PC-9 (cell line): ENCODE results near the gene PEMT. TPM values are rescaled to one million over a fixed set of nuclear protein-coding genes. Genes with fewer than 3 reads are reported as not detected.

ENCODE experiments used
- BruUV-seq: library from RNA; stranded (reverse); fragments of 400-500 nt; replicated peaks from 2 replicates; lab custom pipeline; 2021; lab: Mats Ljungman, UMichigan
- CTCF ChIA-PET: fragments of 300-600 bp; sonication (Branson Sonifier 250); formaldehyde crosslinking; loops from one replicate; lab custom pipeline; 2022; ENCODE audit warnings: antibody characterized with exemption; lab: Charles Lee
- POLR2A ChIA-PET: fragments of 300-600 bp; sonication (Branson Sonifier 250); formaldehyde crosslinking; loops from one replicate; lab custom pipeline; 2022; ENCODE audit warnings: antibody characterized with exemption; ENCODE audit not compliant: unreplicated experiment; lab: Charles Lee
- DNase-seq, 2 experiments: peaks; one replicate each; pipeline versions ENCODE4 v3.0.0 to v3.0.0-alpha.2; 2015 to 2022; ENCODE audit warnings: mixed read lengths in 1 of 2
- H2AFZ ChIP-seq: fragments of 200-600 bp; sonication (generic); 2 replicates; pipeline ENCODE4 v1.8.1; 2017; ENCODE audit warnings: antibody characterized with exemption
- H3F3A ChIP-seq: fragments of 200-600 bp; sonication (generic); 2 replicates; pipeline ENCODE4 v1.8.1; 2017; ENCODE audit warnings: antibody characterized with exemption, mild to moderate bottlenecking, low read depth; ENCODE audit not compliant: insufficient read depth
- H3K27ac ChIP-seq: fragments of 200-600 bp; sonication (generic); 2 replicates; pipeline ENCODE4 v1.6.1; 2016; ENCODE audit warnings: mixed run types
- H3K27me3 ChIP-seq: fragments of 200-600 bp; sonication (generic); 2 replicates; pipeline ENCODE4 v1.6.1; 2016; ENCODE audit warnings: low read depth, mixed run types; ENCODE audit not compliant: insufficient read depth
- H3K36me3 ChIP-seq: fragments of 200-600 bp; sonication (generic); 2 replicates; pipeline ENCODE4 v1.6.1; 2016; ENCODE audit warnings: low read depth, mixed run types
- H3K4me1 ChIP-seq: fragments of 200-600 bp; sonication (generic); replicated peaks from 2 replicates; pipeline ENCODE4 v1.6.1; 2016; ENCODE audit warnings: mixed run types; ENCODE audit not compliant: insufficient read depth
- H3K4me2 ChIP-seq: fragments of 200-600 bp; sonication (generic); 2 replicates; pipeline ENCODE4 v1.6.1; 2017; ENCODE audit warnings: mixed run types
- H3K4me3 ChIP-seq: fragments of 200-600 bp; sonication (generic); 2 replicates; pipeline ENCODE4 v1.6.1; 2016; ENCODE audit warnings: mixed run types
- H3K79me2 ChIP-seq: fragments of 200-600 bp; sonication (generic); 2 replicates; pipeline ENCODE4 v1.6.1; 2017; ENCODE audit warnings: low read depth, mixed run types
- H3K9me2 ChIP-seq: fragments of 200-600 bp; sonication (generic); 2 replicates; pipeline ENCODE4 v1.8.1; 2017; ENCODE audit warnings: mild to moderate bottlenecking; ENCODE audit not compliant: insufficient read depth
- H3K9me3 ChIP-seq: fragments of 200-600 bp; sonication (generic); 2 replicates; pipeline ENCODE4 v1.8.1; 2016; ENCODE audit warnings: low read depth; ENCODE audit not compliant: insufficient read depth
- H4K20me1 ChIP-seq: fragments of 200-600 bp; sonication (generic); 2 replicates; pipeline ENCODE4 v1.8.1; 2017; ENCODE audit not compliant: insufficient read depth
- EZH2 ChIP-seq: fragments of 200-600 bp; sonication (generic); IDR thresholded peaks from 2 replicates; pipeline ENCODE4 v1.8.0; 2017; ENCODE audit warnings: antibody characterized with exemption, low read depth
- intact Hi-C: fragments of 100-400 bp; cut with micrococcal nuclease; formaldehyde crosslinking; loops from one replicate; pipeline ENCODE4 v1.10.0; 2022; ENCODE audit not compliant: unreplicated experiment
- total RNA-seq: library from RNA; stranded (reverse); gene quantifications from 2 replicates; pipeline ENCODE4 v1.2.3, GENCODE V29; 2021
- TF ChIP-seq, protein P1 (sequence below): fragments of 200-600 bp; sonication (generic); conservative IDR thresholded peaks from 2 replicates; pipeline ENCODE4 v1.6.1; 2017; ENCODE audit warnings: mixed run types, antibody characterized with exemption, mild to moderate bottlenecking, moderate library complexity

Gene PEMT
- total RNA-seq, 1 experiment from 2014 or later: 61.2 TPM

DNA sequence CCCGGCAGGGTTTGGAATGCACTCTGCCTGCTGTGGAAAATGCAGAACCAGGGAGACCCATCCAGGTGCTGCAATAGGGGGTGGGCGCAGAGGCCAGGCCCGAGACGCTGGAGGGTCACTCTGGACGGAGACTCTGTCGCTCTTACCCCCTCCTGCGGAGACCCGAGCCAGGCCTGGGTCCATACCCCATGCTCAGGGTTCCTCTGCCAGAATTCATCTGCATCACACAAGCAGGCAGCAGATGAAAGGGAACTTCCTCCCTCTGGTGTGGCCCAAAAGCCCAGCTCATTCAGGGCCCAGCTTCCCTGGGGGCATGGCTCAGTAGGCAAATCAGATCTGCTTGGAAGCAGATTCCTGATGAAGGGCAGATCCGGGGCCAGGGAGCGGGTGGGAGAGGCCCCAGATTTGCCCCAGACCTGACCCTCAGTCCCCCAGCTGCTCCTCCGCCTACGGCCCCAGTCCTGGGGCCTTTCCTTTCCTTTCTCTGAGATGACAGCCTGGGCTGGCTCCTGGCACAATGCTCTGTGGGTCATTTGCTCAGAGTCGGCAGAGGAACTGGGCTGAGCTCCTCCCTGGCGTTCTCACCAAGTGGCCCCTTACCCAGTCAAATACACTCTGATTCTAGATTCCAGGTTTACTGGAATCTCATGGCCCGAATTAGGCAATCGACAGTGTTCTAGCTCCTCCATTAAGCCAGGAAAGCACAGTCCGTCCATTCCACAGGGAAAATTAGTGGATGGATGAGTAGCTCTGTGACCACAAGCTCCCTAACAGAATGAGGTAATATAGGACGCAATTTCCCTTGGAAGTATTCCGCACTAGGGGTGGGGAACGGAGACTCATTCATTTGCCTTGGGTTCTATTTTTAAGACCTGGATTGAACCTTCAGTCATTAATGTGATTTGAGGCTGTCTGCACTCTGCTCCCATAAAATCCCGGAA lies 76.2 kb downstream of the PEMT start:
- ChIA-PET CTCF (no interaction called here), POLR2A (interaction anchor here (0.6 kb wide), 1 partner anchor 18 kb away, joined by 3 read pairs; no protein-coding TSS in a partner anchor)
- intact Hi-C loops: no loop called here
- Histone ChIP-seq H3K4me3 (no peak overlapping the region), H2AFZ (no peak overlapping the region), H3K27ac (no peak overlapping the region), H3K4me1 (peaks cover 22% of the 10 kb centered on the region), H4K20me1 (peaks cover 88% of the 10 kb centered on the region), H3K36me3 (no peaks in the 10 kb centered on the region), H3K27me3 (no peaks in the 10 kb centered on the region), H3F3A (no peaks in the 10 kb centered on the region; the same call in 1 of the 2 replicates), H3K9me2 (no peaks in the 10 kb centered on the region), H3K9me3 (no peaks in the 10 kb centered on the region), H3K4me2 (no peak overlapping the region), H3K79me2 (no peaks in the 10 kb centered on the region)
- DNase-seq: no peak
- TF ChIP-seq, protein P1, sequence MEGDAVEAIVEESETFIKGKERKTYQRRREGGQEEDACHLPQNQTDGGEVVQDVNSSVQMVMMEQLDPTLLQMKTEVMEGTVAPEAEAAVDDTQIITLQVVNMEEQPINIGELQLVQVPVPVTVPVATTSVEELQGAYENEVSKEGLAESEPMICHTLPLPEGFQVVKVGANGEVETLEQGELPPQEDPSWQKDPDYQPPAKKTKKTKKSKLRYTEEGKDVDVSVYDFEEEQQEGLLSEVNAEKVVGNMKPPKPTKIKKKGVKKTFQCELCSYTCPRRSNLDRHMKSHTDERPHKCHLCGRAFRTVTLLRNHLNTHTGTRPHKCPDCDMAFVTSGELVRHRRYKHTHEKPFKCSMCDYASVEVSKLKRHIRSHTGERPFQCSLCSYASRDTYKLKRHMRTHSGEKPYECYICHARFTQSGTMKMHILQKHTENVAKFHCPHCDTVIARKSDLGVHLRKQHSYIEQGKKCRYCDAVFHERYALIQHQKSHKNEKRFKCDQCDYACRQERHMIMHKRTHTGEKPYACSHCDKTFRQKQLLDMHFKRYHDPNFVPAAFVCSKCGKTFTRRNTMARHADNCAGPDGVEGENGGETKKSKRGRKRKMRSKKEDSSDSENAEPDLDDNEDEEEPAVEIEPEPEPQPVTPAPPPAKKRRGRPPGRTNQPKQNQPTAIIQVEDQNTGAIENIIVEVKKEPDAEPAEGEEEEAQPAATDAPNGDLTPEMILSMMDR: no peak
- TF ChIP-seq EZH2: no peak
- no TSS peak for BruUV-seq

- peaks cover 92% of the 10 kb centered on the region for H4K20me1 ChIP-seq
These were observed 77.0 kb downstream of the PEMT start for GRCh38 chr17:17514361-17514992.

GRCh38 chr17:17513626-17514025 lies 77.9 kb downstream of the PEMT start:
- Histone ChIP-seq H3K27me3 (no peaks in the 10 kb centered on the region), H3K4me2 (no peak overlapping the region), H2AFZ (no peak overlapping the region), H3K36me3 (no peaks in the 10 kb centered on the region), H3K4me1 (peaks cover 24% of the 10 kb centered on the region), H3K27ac (no peak overlapping the region), H3K9me3 (no peaks in the 10 kb centered on the region), H3K79me2 (no peaks in the 10 kb centered on the region), H3F3A (no peaks in the 10 kb centered on the region; the same call in 1 of the 2 replicates), H3K9me2 (no peaks in the 10 kb centered on the region), H3K4me3 (no peak overlapping the region), H4K20me1 (peaks cover 92% of the 10 kb centered on the region)
- BruUV-seq: no TSS peak
- ChIA-PET POLR2A (no interaction called here), CTCF (no interaction called here)
- TF ChIP-seq EZH2: no peak
- TF ChIP-seq, protein P1: no peak
- no peak for DNase-seq
- intact Hi-C loops: no loop called here

More at GRCh38 chr17:17514361-17514992, 77.0 kb downstream of the PEMT start:
- Histone ChIP-seq H3K79me2 (no peaks in the 10 kb centered on the region), H3K27me3 (no peaks in the 10 kb centered on the region), H3K4me1 (peaks cover 24% of the 10 kb centered on the region), H3K27ac (no peak overlapping the region), H3K9me2 (no peaks in the 10 kb centered on the region), H3K36me3 (no peaks in the 10 kb centered on the region), H3K9me3 (no peaks in the 10 kb centered on the region), H3K4me3 (no peak overlapping the region), H2AFZ (no peak overlapping the region), H3K4me2 (no peak overlapping the region), H3F3A (no peaks in the 10 kb centered on the region; the same call in 1 of the 2 replicates)
- intact Hi-C loops: no loop called here
- ChIA-PET CTCF (no interaction called here), POLR2A (no interaction called here)
- no peak for DNase-seq
- TF ChIP-seq, protein P1: no peak
- TF ChIP-seq EZH2: no peak
- no TSS peak for BruUV-seq
